ENCODE results near the gene GNAS-AS1. TPM values are rescaled to one million over a fixed set of nuclear protein-coding genes. Genes with fewer than 3 reads are reported as not detected.

The GNAS-AS1 gene
- total RNA-seq, 4 donors from 2014 or later = 0.19 TPM; not detected in 3

DNA sequence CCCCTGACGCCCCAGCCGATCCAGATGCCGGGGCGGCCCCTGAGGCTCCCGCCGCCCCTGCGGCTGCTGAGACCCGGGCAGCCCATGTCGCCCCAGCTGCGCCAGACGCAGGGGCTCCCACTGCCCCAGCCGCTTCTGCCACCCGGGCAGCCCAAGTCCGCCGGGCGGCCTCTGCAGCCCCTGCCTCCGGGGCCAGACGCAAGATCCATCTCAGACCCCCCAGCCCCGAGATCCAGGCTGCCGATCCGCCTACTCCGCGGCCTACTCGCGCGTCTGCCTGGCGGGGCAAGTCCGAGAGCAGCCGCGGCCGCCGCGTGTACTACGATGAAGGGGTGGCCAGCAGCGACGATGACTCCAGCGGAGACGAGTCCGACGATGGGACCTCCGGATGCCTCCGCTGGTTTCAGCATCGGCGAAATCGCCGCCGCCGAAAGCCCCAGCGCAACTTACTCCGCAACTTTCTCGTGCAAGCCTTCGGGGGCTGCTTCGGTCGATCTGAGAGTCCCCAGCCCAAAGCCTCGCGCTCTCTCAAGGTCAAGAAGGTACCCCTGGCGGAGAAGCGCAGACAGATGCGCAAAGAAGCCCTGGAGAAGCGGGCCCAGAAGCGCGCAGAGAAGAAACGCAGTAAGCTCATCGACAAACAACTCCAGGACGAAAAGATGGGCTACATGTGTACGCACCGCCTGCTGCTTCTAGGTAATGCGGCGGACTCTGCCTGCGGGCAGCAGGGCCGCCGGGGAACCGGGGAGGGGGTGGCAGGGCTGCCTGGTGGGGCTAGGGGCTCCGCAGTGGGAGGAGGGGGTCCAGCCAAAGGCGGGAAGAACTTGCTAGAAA, 4.2 kb upstream of the GNAS-AS1 start:
- 52% methylated on average over 4 of the region's 75 CpGs; no CpG with 5 or more reads in 1 of the 2 donors for WGBS, 2 donors (ENCODE audit: low coverage in 1 of 2)
- peaks cover 98% of the 10 kb centered on the region for H3K27me3 ChIP-seq
- H3K27ac ChIP-seq = no peak overlapping the region
- ATAC-seq = no peak
- no peaks in the 10 kb centered on the region for H3K36me3 ChIP-seq
- no peaks in the 10 kb centered on the region for H3K9me3 ChIP-seq
- H3K4me1 ChIP-seq = peaks cover 0 to 44% (median 10%) of the 10 kb centered on the region in 3 donors
- TF ChIP-seq POLR2AphosphoS5 (IDR thresholded peaks at IDR 0.05) (no peak), POLR2A (IDR thresholded peaks at IDR 0.05) (no peak), EP300 (IDR thresholded peaks at IDR 0.05) (no peak)
- TF ChIP-seq, protein P1, sequence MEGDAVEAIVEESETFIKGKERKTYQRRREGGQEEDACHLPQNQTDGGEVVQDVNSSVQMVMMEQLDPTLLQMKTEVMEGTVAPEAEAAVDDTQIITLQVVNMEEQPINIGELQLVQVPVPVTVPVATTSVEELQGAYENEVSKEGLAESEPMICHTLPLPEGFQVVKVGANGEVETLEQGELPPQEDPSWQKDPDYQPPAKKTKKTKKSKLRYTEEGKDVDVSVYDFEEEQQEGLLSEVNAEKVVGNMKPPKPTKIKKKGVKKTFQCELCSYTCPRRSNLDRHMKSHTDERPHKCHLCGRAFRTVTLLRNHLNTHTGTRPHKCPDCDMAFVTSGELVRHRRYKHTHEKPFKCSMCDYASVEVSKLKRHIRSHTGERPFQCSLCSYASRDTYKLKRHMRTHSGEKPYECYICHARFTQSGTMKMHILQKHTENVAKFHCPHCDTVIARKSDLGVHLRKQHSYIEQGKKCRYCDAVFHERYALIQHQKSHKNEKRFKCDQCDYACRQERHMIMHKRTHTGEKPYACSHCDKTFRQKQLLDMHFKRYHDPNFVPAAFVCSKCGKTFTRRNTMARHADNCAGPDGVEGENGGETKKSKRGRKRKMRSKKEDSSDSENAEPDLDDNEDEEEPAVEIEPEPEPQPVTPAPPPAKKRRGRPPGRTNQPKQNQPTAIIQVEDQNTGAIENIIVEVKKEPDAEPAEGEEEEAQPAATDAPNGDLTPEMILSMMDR (IDR thresholded peaks at IDR 0.05) = no peak
- H3K4me3 ChIP-seq = peak overlapping the region in 1 of 2 donors; percentile 41

DNA sequence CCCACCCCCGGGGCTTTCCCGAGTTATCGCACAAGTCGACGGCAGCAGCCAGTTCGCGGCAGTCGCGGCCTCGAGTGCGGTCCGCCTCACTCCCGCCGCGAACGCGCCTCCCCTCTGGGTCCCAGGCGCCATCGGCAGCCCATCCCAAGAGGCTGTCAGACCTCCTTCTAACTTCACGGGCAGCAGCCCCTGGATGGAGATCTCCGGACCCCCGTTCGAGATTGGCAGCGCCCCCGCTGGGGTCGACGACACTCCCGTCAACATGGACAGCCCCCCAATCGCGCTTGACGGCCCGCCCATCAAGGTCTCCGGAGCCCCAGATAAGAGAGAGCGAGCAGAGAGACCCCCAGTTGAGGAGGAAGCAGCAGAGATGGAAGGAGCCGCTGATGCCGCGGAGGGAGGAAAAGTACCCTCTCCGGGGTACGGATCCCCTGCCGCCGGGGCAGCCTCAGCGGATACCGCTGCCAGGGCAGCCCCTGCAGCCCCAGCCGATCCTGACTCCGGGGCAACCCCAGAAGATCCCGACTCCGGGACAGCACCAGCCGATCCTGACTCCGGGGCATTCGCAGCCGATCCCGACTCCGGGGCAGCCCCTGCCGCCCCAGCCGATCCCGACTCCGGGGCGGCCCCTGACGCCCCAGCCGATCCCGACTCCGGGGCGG, 3.4 kb upstream of the GNAS-AS1 start:
- Histone ChIP-seq H3K4me1 (peaks cover 0 to 44% (median 10%) of the 10 kb centered on the region in 3 donors), H3K36me3 (no peaks in the 10 kb centered on the region), H3K9me3 (no peaks in the 10 kb centered on the region), H3K27me3 (peaks cover 98% of the 10 kb centered on the region), H3K4me3 (peak overlapping the region in 1 of 2 donors; percentile 41), H3K27ac (no peak overlapping the region)
- WGBS, 2 donors (ENCODE audit: low coverage in 1 of 2) = no CpG with 5 or more reads among the region's 63 CpGs
- ATAC-seq = no peak
- no peak for TF ChIP-seq EP300 (IDR thresholded peaks at IDR 0.05)
- no peak for TF ChIP-seq POLR2A (IDR thresholded peaks at IDR 0.05)

DNA sequence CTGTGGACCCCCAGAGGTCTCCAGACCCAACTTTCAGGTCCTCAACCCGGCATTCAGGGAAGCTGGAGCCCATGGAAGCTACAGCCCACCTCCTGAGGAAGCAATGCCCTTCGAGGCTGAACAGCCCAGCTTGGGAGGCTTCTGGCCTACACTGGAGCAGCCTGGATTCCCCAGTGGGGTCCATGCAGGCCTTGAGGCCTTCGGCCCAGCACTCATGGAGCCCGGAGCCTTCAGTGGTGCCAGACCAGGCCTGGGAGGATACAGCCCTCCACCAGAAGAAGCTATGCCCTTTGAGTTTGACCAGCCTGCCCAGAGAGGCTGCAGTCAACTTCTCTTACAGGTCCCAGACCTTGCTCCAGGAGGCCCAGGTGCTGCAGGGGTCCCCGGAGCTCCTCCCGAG, 2.8 kb upstream of the GNAS-AS1 start:
- no CpG with 5 or more reads among the region's 6 CpGs for WGBS, 2 donors (ENCODE audit: low coverage in 1 of 2)
- H3K27me3 ChIP-seq = peaks cover 93% of the 10 kb centered on the region
- ATAC-seq = no peak

DNA sequence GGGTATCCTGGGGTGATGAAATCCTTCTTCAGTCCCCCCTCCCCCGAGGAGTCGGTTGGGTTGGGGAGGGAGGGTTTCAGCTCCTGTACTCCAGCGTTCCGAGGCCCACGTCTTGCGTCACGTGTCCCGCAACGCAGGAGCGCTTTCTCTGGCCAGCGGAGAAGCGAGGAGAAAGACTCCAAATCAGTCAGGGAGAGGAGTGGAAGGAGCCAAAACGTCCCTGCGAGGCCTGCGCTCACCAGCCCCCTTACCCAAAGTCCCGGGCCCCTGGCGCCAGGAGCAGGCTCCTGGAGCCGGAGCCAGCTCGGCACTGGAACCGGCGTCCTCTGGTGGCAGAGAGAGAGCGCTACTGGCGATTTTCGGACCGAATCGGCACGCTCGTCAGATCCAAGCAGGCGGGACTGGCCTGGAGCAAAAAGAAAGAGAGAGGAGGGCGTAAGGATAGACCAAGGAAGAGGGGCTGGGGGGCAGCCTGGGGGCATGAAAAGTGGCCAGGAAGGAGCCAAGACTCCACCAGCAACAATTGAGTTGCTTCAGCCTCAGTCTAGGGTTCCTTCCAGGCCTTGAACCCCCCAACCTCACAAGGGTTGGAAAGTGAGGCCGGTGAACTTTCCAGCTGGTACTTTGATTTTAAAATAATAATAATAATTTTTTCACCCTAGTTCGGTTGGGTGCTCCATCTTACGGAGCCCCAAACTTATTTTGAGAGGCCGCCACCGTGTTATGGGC, 2.0 kb upstream of the GNAS-AS1 start, which contains the start of gene GNAS:
TSS of gene GNAS (plus strand) at position 174 of the 729 bp plus-strand sequence.
- H3K27me3 ChIP-seq = peaks cover 88% of the 10 kb centered on the region
- H3K4me3 ChIP-seq = peak within 1 kb of the TSS; percentile 20 to 46
- peak; percentile 37 for ATAC-seq
- H3K36me3 ChIP-seq = no peaks in the 10 kb centered on the region
- TF ChIP-seq POLR2AphosphoS5 (IDR thresholded peaks at IDR 0.05) = no peak
- TF ChIP-seq, protein P1 (IDR thresholded peaks at IDR 0.05) = peak in 3 of 4 experiments; percentile 56 to 75 (median 66)
- peaks cover 0 to 44% (median 10%) of the 10 kb centered on the region in 3 donors for H3K4me1 ChIP-seq
- H3K27ac ChIP-seq = no peak within 1 kb of the TSS
- WGBS, 2 donors (ENCODE audit: low coverage in 1 of 2) = 35 to 100% methylated on average over 1 to 3 of the region's 35 CpGs
- H3K9me3 ChIP-seq = no peaks in the 10 kb centered on the region

More for the DNA sequence above, 2.8 kb upstream of the GNAS-AS1 start:
- H3K36me3 ChIP-seq = no peaks in the 10 kb centered on the region
- H3K9me3 ChIP-seq = no peaks in the 10 kb centered on the region
- no peak for TF ChIP-seq EP300 (IDR thresholded peaks at IDR 0.05)
- no peak for TF ChIP-seq POLR2AphosphoS5 (IDR thresholded peaks at IDR 0.05)
- no peak for TF ChIP-seq POLR2A (IDR thresholded peaks at IDR 0.05)
- TF ChIP-seq, protein P1 (IDR thresholded peaks at IDR 0.05) = no peak
- no peak overlapping the region for H3K4me3 ChIP-seq
- no peak overlapping the region for H3K27ac ChIP-seq
- peaks cover 0 to 44% (median 10%) of the 10 kb centered on the region in 3 donors for H3K4me1 ChIP-seq

DNA sequence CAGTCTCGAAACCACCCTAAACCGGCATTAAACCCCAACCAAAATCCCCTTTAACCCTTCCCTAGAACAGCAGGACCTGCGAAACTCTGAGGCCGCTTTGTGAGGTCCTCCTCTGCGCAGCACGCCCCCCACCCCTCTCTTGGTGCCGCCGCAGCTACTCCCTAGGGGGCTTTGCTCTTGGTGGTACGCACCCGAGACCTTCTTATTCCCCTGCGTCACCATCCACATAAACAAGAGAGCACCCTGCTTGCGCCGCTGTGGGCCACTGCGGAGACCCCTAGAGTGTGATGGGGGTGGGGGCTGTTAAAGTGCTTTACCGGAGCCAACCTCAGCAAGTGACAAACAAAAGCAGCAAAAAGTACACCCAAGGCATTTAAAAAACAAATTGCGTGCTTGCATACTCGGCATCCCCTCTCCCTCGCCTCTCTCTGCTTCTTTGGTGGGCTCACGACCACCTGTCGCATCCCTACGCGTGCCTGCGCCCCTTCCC, 1.3 kb upstream of the GNAS-AS1 start:
- Histone ChIP-seq H3K4me3 (peak overlapping the region in 1 of 2 donors; percentile 46), H3K36me3 (no peaks in the 10 kb centered on the region), H3K27ac (no peak overlapping the region), H3K27me3 (peaks cover 81% of the 10 kb centered on the region), H3K4me1 (peaks cover 0 to 44% (median 10%) of the 10 kb centered on the region in 3 donors), H3K9me3 (no peaks in the 10 kb centered on the region)
- WGBS, 2 donors (ENCODE audit: low coverage in 1 of 2) = 31 to 67% methylated on average over 1 to 10 of the region's 23 CpGs
- no peak for ATAC-seq
- TF ChIP-seq POLR2A (IDR thresholded peaks at IDR 0.05) = no peak
- TF ChIP-seq POLR2AphosphoS5 (IDR thresholded peaks at IDR 0.05) = no peak
- TF ChIP-seq, protein P1 (IDR thresholded peaks at IDR 0.05) = no peak
- TF ChIP-seq EP300 (IDR thresholded peaks at IDR 0.05) = no peak
